Heart left ventricle (tissue), 16 donors: ENCODE data around the gene TUBG2. TPM values are rescaled to one million over a fixed set of nuclear protein-coding genes. Genes with fewer than 3 reads are reported as not detected.

ENCODE experiments used
- ATAC-seq, 4 donors: fragments of 200-7000 bp; cut with Tn5 transposase; one replicate each; pipeline ENCODE4 v1.9.1; 2020 to 2022; ENCODE audit warnings: moderate library complexity in 4 of 4, mild to moderate bottlenecking in 3 of 4, moderate number of reproducible peaks in 1 of 4
- DNase-seq, 5 donors: peaks; one replicate each; pipeline ENCODE4 v3.0.0-alpha.2; 2020
- H3K27ac ChIP-seq, 12 donors: fragments of 200-600 bp; sonication (generic) in 4 of 12; one replicate each; pipeline versions ENCODE4 v1.5.0 to v1.8.0; 2016 to 2022; ENCODE audit warnings: mild to moderate bottlenecking in 2 of 12
- H3K27me3 ChIP-seq, 9 donors: fragments of 200-600 bp; sonication (generic) in 2 of 9; one replicate each; pipeline versions ENCODE4 v1.5.1 to v1.8.0; 2016 to 2022; ENCODE audit warnings: mild to moderate bottlenecking in 3 of 9
- H3K36me3 ChIP-seq, 9 donors: fragments of 200-600 bp; sonication (generic) in 2 of 9; one replicate each; pipeline versions ENCODE4 v1.5.0 to v1.8.0; 2018 to 2022; ENCODE audit warnings: mild to moderate bottlenecking in 2 of 9
- H3K4me1 ChIP-seq, 12 donors: fragments of 200-600 bp; sonication (generic) in 4 of 12; one replicate each; pipeline versions ENCODE4 v1.5.0 to v1.8.0; 2016 to 2022; ENCODE audit warnings: mild to moderate bottlenecking in 3 of 12
- H3K4me3 ChIP-seq, 12 donors: fragments of 200-600 bp; sonication (generic) in 4 of 12; one replicate each; pipeline versions ENCODE4 v1.5.0 to v1.8.0; 2017 to 2022; ENCODE audit warnings: mild to moderate bottlenecking in 9 of 12, moderate library complexity in 4 of 12
- H3K9me3 ChIP-seq, 12 donors: fragments of 200-600 bp; sonication (generic) in 4 of 12; one replicate each; pipeline versions ENCODE4 v1.5.0 to v1.8.0; 2016 to 2022; ENCODE audit warnings: mild to moderate bottlenecking in 1 of 12
- POLR2A ChIP-seq, 2 donors: fragments of 450-650 bp; IDR thresholded peaks; one replicate each; pipeline ENCODE4 v1.6.1; 2017; ENCODE audit warnings: antibody characterized with exemption in 2 of 2, mild to moderate bottlenecking in 2 of 2, moderate library complexity in 2 of 2
- WGBS, 4 donors: extraction: QIAGEN DNeasy Blood & Tissue Kit in 2 of 4; methylation state at CpG; one replicate each; pipeline versions ENCODE4 v1.1.5 to v1.1.7; 2013 to 2018; 5-methylcytosine and 5-hydroxymethylcytosine counted together
- intact Hi-C, 10 donors: fragments of 100-400 bp; cut with DNase I; formaldehyde crosslinking; loops; one replicate each; pipeline versions ENCODE4 v1.11.1 to v1.14.2; 2022
- polyA plus RNA-seq, 2 donors: library from polyadenylated mRNA; stranded (reverse); fragments of 200-250 nt; gene quantifications; one replicate each; pipeline ENCODE4 v1.2.3, GENCODE V29; 2013
- total RNA-seq, 9 donors: library from RNA; depleted of rRNA in 2 of 9; stranded (reverse); fragments of >200 nt in 2 of 9; fragmentation: NEBNext Ultra II Directional in 3 of 9; extraction: Animal tissue kit (Norgen Biotek cat#: 25700) in 3 of 9; gene quantifications; one replicate each; pipeline versions ENCODE4 v1.1.0 to v1.2.4, GENCODE V29; 2016 to 2023
- TF ChIP-seq, protein P1 (sequence below), 12 donors: fragments of 200-600 bp; sonication (generic) in 4 of 12; IDR thresholded peaks; one replicate each; pipeline versions ENCODE4 v1.5.0 to v1.8.0; 2018 to 2022; ENCODE audit warnings: antibody characterized with exemption in 12 of 12, mild to moderate bottlenecking in 5 of 12
- donor health status: ischemic (EF 13 %, LVEDD 7.1; RV severe dilation, severe dysfunction).
- donor health status: healthy with polysubstance abuse.
- donor health status: DM: no; HTN: yes; CAD: no.
- donor health status: DM: no; HTN: no; CAD: no.
- donor health status: ischemic (EF 25% LVEDD 6.9; RV normal size, moderate dysfunction).
- donor health status: ischemic (EF 25% LVEDD 5.7; RV mildly dilated, moderate dysfunction).
- donor health status: healthy.
- donor health status: DM: yes; HTN: yes; CAD: no.
- donor health status: ischemic (EF 35%, LVEDD 5.7; RV mildly dilated, moderate dysfunction).
- donor health status: nonischemic (EF 11% LVEDD 7.7; RV severe dilation, severe dysfunction).
- donor health status: DM: yes; HTN: yes; CAD: no.
- donor health status: PGD.
- donor health status: ischemic (EF 29% LVEDD 5.4; RV normal size, mild dysfunction).
- donor health status: nonischemic (EF 23%, LVEDD 6.1; RV moderate dilation, normal function).

TUBG2 gene
- total and polyA plus RNA-seq, 11 donors = 8.6 to 28.2 (median 15.3) TPM

DNA sequence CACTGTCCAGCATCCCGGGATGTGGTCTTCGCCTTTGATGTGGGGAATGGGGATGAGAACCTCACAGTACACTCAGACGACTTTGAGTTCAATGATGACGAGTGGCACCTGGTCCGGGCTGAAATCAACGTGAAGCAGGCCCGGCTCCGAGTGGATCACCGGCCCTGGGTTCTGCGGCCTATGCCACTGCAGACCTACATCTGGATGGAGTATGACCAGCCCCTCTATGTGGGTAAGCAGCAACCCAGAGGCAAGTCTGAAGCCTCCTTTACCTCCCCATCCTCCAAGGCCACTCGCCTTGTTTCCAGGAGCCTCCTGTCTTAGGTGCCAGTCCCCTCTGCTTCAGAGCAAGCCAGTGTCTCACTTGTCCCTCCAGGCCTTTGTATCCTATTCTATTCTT is 33.4 kb downstream of the TUBG2 start:
- TF ChIP-seq, protein P1, sequence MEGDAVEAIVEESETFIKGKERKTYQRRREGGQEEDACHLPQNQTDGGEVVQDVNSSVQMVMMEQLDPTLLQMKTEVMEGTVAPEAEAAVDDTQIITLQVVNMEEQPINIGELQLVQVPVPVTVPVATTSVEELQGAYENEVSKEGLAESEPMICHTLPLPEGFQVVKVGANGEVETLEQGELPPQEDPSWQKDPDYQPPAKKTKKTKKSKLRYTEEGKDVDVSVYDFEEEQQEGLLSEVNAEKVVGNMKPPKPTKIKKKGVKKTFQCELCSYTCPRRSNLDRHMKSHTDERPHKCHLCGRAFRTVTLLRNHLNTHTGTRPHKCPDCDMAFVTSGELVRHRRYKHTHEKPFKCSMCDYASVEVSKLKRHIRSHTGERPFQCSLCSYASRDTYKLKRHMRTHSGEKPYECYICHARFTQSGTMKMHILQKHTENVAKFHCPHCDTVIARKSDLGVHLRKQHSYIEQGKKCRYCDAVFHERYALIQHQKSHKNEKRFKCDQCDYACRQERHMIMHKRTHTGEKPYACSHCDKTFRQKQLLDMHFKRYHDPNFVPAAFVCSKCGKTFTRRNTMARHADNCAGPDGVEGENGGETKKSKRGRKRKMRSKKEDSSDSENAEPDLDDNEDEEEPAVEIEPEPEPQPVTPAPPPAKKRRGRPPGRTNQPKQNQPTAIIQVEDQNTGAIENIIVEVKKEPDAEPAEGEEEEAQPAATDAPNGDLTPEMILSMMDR (IDR thresholded peaks at IDR 0.05) = no peak
- no peak for TF ChIP-seq POLR2A (IDR thresholded peaks at IDR 0.05)
- intact Hi-C loops = loop anchor here in 1 of 10 donors (10.0 kb wide), 1 partner anchor 1272 kb away; no protein-coding TSS in a partner anchor
- Histone ChIP-seq H3K4me3 (no peak overlapping the region), H3K36me3 (peaks cover 0 to 94% (median 50%) of the 10 kb centered on the region in 9 donors), H3K27ac (no peak overlapping the region), H3K27me3 (no peaks in the 10 kb centered on the region), H3K4me1 (no peaks in the 10 kb centered on the region), H3K9me3 (no peaks in the 10 kb centered on the region)
- no peak for ATAC-seq
- DNase-seq = peak in 1 of 5 donors; percentile 22
- WGBS, 4 donors = 83 to 91% (median 86%) methylated on average over 11 of the region's 11 CpGs

DNA sequence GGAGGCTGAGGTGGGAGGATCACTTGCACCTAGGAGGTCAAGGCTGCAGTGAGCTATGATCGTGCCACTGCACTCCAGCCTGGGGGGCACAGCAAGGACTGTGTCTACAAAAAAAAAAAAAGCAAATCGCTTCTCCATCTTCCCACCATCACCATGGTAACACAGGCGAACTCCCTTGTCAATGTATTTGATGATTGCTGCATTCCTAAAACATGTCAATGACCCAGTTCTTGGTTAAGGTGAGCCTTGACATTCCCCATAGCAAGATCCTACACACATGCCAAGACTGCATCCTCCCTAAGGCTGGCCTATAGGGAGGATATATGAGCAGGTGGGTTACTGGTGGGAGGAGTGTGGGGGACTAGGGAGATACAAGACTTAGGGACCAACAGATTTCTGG is 35.4 kb downstream of the TUBG2 start:
- H3K4me1 ChIP-seq = peaks cover 0 to 11% (median 4%) of the 10 kb centered on the region in 12 donors
- peaks cover 0 to 89% (median 52%) of the 10 kb centered on the region in 9 donors for H3K36me3 ChIP-seq
- H3K27ac ChIP-seq = no peak overlapping the region
- no peak for TF ChIP-seq POLR2A (IDR thresholded peaks at IDR 0.05)
- TF ChIP-seq, protein P1 (IDR thresholded peaks at IDR 0.05) = no peak
- ATAC-seq = no peak
- intact Hi-C loops = loop anchor here in 1 of 10 donors (10.0 kb wide), 1 partner anchor 1270 kb away; no protein-coding TSS in a partner anchor
- DNase-seq = no peak
- H3K4me3 ChIP-seq = no peak overlapping the region
- 87 to 95% (median 94%) methylated on average over 3 of the region's 3 CpGs for WGBS, 4 donors
- no peaks in the 10 kb centered on the region for H3K27me3 ChIP-seq
- no peaks in the 10 kb centered on the region for H3K9me3 ChIP-seq

DNA sequence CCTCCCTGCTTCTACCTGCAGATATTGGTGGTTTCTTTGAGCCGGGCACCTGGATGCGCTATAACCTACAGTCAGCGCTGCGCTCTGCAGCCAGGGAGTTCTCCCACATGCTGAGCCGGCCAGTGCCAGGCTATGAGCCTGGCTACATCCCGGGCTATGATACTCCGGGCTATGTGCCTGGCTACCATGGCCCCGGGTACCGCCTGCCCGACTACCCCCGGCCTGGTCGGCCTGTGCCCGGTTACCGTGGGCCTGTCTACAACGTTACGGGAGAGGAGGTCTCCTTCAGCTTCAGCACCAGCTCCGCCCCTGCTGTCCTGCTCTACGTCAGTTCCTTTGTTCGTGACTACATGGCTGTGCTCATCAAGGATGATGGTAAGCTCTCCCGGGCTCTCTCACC is 36.4 kb downstream of the TUBG2 start:
- DNase-seq = peak in 1 of 5 donors; percentile 49
- Histone ChIP-seq H3K4me3 (no peak overlapping the region), H3K9me3 (no peaks in the 10 kb centered on the region), H3K27me3 (no peaks in the 10 kb centered on the region), H3K27ac (no peak overlapping the region), H3K36me3 (peaks cover 0 to 90% (median 57%) of the 10 kb centered on the region in 9 donors), H3K4me1 (peaks cover 0 to 11% (median 4%) of the 10 kb centered on the region in 12 donors)
- intact Hi-C loops = loop anchor here in 1 of 10 donors (10.0 kb wide), 1 partner anchor 1269 kb away; no protein-coding TSS in a partner anchor
- TF ChIP-seq POLR2A (IDR thresholded peaks at IDR 0.05) = no peak
- TF ChIP-seq, protein P1 (IDR thresholded peaks at IDR 0.05) = no peak
- ATAC-seq = no peak
- WGBS, 4 donors = 90 to 97% (median 92%) methylated on average over 3 to 20 of the region's 20 CpGs

DNA sequence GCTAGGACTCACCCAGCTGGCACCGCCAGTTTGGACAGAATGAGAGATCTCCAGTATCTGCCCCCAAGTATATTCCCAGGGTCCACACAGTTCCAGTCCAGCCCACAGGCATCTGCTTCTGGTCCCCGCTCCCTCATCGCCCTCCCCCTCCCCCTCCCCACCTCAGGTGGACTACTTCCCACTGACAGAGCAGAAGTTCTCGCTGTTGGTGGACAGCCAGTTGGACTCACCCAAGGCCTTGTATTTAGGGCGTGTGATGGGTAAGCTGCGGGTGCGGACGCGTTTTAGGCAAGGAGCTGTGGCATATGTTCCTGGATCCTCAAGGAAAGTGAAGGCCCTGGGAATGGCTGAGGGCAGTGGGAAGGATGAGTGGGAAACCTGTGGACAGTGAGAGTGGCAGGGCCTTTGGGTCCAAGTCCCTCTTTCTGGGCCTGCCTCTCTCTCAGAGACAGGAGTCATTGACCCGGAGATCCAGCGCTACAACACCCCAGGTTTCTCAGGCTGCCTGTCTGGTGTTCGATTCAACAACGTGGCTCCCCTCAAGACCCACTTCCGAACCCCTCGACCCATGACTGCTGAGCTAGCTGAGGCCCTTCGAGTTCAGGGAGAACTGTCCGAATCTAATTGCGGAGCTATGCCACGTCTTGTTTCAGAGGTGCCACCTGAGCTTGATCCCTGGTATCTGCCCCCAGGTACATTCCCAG is 38.2 kb downstream of the TUBG2 start:
- peaks cover 0 to 90% (median 70%) of the 10 kb centered on the region in 9 donors for H3K36me3 ChIP-seq
- ATAC-seq = no peak

More for the DNA sequence above, 38.2 kb downstream of the TUBG2 start:
- TF ChIP-seq, protein P1 (IDR thresholded peaks at IDR 0.05) = no peak
- no peak for TF ChIP-seq POLR2A (IDR thresholded peaks at IDR 0.05)
- Histone ChIP-seq H3K9me3 (no peaks in the 10 kb centered on the region), H3K4me1 (peaks cover 0 to 11% (median 4%) of the 10 kb centered on the region in 12 donors), H3K27ac (no peak overlapping the region), H3K4me3 (no peak overlapping the region), H3K27me3 (no peaks in the 10 kb centered on the region)
- intact Hi-C loops = loop anchor here in 1 of 10 donors (10.0 kb wide), 1 partner anchor 1268 kb away; no protein-coding TSS in a partner anchor
- DNase-seq = peak in 1 of 5 donors; percentile 38
- 93 to 96% (median 95%) methylated on average over 18 to 19 of the region's 19 CpGs for WGBS, 4 donors
